ENCODE results near the gene NPHP4. TPM values are rescaled to one million over a fixed set of nuclear protein-coding genes. Genes with fewer than 3 reads are reported as not detected.

Gene NPHP4
- total RNA-seq, 1 donor, result 6.5 TPM

DNA sequence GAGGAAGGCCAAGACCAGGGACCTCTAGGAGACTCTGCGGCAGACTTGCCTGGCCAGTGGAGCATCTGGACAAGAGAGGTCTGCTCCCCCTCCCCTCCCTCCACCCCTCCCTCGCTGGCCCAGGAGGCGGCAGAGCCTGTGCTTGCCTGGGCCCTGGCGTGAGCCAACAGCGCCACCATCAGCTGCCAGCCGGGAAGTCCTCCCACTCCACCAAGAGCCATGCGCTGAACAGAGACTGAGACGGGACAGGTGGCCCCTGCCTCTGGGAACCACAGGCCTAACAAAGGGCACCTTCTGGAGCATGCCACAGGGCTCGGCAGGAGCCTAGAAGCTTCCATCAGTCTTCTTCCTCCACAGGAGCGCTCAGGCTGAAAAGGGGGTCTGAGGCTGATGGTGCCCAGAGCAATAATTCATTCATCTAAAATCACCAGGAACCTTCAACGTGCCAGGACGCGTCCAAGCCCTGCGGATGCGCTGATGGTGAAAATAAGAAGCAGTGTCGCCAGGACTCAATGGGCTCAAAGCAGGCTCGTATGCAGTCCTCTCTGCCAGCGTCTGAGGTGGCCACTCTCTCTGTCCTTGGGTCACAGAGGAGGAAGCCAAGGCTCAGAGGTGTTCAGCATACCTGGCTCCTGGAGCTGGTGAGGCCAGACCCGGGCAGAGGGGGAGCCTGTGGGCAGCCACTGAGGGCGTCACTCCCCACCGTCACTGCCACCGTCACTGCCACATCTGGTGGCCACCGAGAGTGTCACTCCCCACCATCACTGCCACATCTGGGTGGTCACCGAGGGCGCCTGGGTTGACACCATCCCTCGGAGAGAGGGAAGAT is 161.2 kb downstream of the NPHP4 start:
- no peak for DNase-seq (ENCODE audit: low read depth)
- no peak overlapping the region for H3K4me3 ChIP-seq (ENCODE audit: low read depth, low read length)
- TF ChIP-seq, protein P1, sequence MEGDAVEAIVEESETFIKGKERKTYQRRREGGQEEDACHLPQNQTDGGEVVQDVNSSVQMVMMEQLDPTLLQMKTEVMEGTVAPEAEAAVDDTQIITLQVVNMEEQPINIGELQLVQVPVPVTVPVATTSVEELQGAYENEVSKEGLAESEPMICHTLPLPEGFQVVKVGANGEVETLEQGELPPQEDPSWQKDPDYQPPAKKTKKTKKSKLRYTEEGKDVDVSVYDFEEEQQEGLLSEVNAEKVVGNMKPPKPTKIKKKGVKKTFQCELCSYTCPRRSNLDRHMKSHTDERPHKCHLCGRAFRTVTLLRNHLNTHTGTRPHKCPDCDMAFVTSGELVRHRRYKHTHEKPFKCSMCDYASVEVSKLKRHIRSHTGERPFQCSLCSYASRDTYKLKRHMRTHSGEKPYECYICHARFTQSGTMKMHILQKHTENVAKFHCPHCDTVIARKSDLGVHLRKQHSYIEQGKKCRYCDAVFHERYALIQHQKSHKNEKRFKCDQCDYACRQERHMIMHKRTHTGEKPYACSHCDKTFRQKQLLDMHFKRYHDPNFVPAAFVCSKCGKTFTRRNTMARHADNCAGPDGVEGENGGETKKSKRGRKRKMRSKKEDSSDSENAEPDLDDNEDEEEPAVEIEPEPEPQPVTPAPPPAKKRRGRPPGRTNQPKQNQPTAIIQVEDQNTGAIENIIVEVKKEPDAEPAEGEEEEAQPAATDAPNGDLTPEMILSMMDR (IDR thresholded peaks at IDR 0.05; ENCODE audit: insufficient read depth, low read depth, low read length), result no peak

DNA sequence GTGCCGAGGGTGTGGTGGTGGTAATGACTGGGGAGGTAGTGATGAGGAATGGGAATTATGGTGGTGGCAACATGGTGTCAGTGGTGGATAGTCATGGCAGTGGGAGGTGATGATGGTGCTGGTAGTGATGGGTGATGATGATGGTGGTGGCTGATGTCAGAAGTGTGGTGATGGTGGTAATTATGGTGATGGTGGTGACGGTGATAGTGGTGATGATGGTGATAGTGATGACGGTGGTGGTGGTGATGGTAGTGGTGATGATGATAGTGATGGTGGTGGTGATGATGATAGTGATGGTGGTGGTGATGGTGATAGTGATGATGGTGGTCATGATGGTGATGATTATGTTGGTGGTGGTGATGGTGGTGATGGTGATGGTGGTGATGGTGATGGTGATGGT is 162.8 kb downstream of the NPHP4 start:
- no peak for DNase-seq (ENCODE audit: low read depth)
- no peak overlapping the region for H3K4me3 ChIP-seq (ENCODE audit: low read depth, low read length)
- TF ChIP-seq, protein P1 (IDR thresholded peaks at IDR 0.05; ENCODE audit: insufficient read depth, low read depth, low read length), result no peak

DNA sequence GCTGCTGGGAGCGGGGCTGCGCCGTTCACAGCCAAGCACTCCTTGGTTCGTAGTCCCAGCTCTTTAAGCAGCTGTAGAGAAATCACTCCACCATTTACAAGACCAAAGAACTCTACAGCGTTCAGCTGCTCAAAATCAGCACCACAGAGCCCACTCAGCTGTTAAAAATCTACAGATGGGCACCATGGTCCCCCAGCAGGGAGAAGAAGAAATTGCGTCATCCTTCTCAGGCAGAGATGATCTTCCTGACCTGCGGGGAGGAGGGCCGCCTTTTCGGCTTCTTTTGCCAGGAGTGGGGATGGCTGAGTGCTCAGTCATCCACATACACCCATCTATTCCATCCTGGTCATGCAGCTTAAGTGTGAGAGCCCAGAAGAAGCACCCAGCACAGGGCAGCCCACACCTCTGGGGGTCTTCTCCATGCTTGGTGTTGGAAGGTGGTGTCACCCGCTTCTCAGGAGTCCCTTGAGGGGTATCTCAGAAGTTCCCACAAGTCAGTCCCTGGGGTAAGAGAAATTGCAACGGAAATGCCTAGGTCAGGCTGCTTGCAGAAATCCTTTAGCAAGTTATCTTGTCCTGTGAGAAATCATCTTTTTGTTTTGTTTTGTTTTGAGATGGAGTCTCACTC is 163.8 kb downstream of the NPHP4 start:
- TF ChIP-seq, protein P1 (IDR thresholded peaks at IDR 0.05; ENCODE audit: insufficient read depth, low read depth, low read length), result no peak
- DNase-seq (ENCODE audit: low read depth), result no peak
- H3K4me3 ChIP-seq (ENCODE audit: low read depth, low read length), result no peak overlapping the region

DNA sequence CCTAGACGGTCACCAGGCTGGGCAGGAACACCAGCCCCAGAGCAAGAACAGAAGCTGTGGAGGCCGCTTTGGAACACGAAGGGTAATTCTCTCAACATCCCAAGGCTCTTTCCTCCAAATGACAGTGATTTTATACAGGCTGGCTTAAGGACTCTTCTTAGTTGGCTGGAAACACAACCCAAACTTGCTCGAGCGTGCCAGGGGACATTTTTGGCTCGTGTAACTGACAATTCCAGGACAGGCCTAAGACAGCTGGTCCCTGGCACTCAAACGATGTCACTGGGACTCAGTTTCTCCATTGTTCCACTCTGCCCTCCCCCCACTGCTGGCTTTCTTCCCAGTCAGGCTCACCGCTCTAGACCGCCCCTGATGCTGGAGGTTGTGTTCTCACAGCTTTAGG is 164.7 kb downstream of the NPHP4 start:
- DNase-seq (ENCODE audit: low read depth), result no peak
- TF ChIP-seq, protein P1 (IDR thresholded peaks at IDR 0.05; ENCODE audit: insufficient read depth, low read depth, low read length), result no peak
- no peak overlapping the region for H3K4me3 ChIP-seq (ENCODE audit: low read depth, low read length)

DNA sequence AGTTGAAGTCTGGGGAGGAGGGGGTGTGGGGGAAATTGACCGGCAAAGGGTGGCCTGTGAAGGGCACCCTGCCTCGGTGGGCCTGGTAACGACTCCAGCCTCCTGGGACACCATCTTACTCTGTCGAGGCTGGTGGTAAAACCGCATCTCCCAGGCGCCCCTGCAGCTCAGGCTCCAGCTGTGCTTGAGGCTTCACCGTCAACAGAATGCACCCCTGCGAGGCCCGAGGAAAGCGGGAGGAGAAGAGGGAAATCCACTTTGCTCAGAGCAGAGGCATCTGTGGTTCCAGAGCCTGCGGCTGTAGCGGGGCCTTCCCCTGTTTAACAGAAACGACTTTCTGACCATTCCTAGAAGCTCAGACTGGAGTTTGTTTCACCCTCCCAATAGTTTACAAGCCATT is 165.6 kb downstream of the NPHP4 start:
- no peak for DNase-seq (ENCODE audit: low read depth)
- H3K4me3 ChIP-seq (ENCODE audit: low read depth, low read length), result no peak overlapping the region
- TF ChIP-seq, protein P1 (IDR thresholded peaks at IDR 0.05; ENCODE audit: insufficient read depth, low read depth, low read length), result no peak

DNA sequence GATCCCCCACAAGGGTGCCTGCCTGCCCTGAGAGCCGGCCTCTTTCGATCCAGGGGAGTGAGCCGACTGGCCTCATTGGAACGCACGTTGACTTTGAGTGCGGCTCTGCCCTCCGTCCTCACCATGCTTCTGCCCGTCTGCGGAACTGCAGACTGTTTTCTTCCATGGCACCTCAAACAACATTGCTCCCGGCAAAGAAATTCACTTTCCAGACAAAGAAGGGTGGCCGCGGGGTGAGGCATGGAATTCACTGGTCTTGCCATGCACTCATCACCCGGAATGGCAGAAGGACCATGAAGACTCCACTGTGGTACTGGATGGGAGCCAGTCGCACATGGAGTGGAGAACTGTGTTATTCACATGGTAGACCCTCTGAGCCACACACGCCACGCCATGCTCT is 169.5 kb downstream of the NPHP4 start:
- DNase-seq (ENCODE audit: low read depth), result no peak
- TF ChIP-seq, protein P1 (IDR thresholded peaks at IDR 0.05; ENCODE audit: insufficient read depth, low read depth, low read length), result no peak
- no peak overlapping the region for H3K4me3 ChIP-seq (ENCODE audit: low read depth, low read length)

Measured in fibroblast of villous mesenchyme (primary cell).